GM12878 (cell line): ENCODE measurements around the gene ARID3B. TPM values are rescaled to one million over a fixed set of nuclear protein-coding genes. Genes with fewer than 3 reads are reported as not detected.

Experiments
- ATAC-seq: fragments of 200-7000 bp; cut with Tn5 transposase; 3 replicates; pipeline ENCODE4 v1.9.1; 2020; ENCODE audit warnings: mild to moderate bottlenecking, moderate library complexity
- BruUV-seq: library from RNA; stranded (reverse); fragments of 400-500 nt; replicated peaks from 2 replicates; lab custom pipeline; 2021; lab: Mats Ljungman, UMichigan
- CTCF ChIA-PET: fragments of 300-600 bp; sonication (Branson Sonifier 250); formaldehyde crosslinking; extraction: SDS; loops from one replicate; lab custom pipeline; 2021; ENCODE audit warnings: inconsistent platforms; lab: Yijun Ruan, JAX
- POLR2A ChIA-PET: fragments of 350-600 bp; formaldehyde crosslinking; extraction: SDS; loops from one replicate; lab custom pipeline; 2021; ENCODE audit warnings: inconsistent platforms; lab: Charles Lee
- RAD21 ChIA-PET: fragments of 300-600 bp; sonication (Branson Sonifier 250); formaldehyde crosslinking; loops from one replicate; lab custom pipeline; 2023; ENCODE audit warnings: antibody characterized with exemption; ENCODE audit not compliant: unreplicated experiment; lab: Charles Lee
- SMC1A ChIA-PET: fragments of 300-600 bp; sonication (Branson Sonifier 250); formaldehyde crosslinking; loops from one replicate; lab custom pipeline; 2023; ENCODE audit not compliant: unreplicated experiment, uncharacterized antibody; lab: Charles Lee
- DNase-seq: peaks from one replicate; pipeline ENCODE4 v3.0.0-alpha.2; 2011; ENCODE audit warnings: low read depth, low spot score
- FAIRE-seq: peaks from 3 replicates; lab custom pipeline; 2011; peaks lifted over from hg19 to GRCh38; lab: Jason Lieb, UNC
- H2AFZ ChIP-seq: 2 replicates; pipeline ENCODE4 v1.6.0; 2011; ENCODE audit warnings: low read depth, low read length, control low read depth; ENCODE audit not compliant: control insufficient read depth
- H3K27ac ChIP-seq: 2 replicates; pipeline ENCODE4 v1.5.1; 2011; ENCODE audit warnings: control low read depth; ENCODE audit not compliant: control insufficient read depth, insufficient read depth
- H3K27me3 ChIP-seq, 2 experiments: replicated peaks in 1 of 2; 2 replicates each; pipeline versions ENCODE4 v1.6.0 to v1.6.1; 2011; ENCODE audit warnings: low read length in 1 of 2; ENCODE audit not compliant: control insufficient read depth in 2 of 2, insufficient read depth in 2 of 2
- H3K36me3 ChIP-seq, 2 experiments: 2 replicates each; pipeline ENCODE4 v1.5.1; 2011; ENCODE audit warnings: low read length in 1 of 2; ENCODE audit not compliant: control insufficient read depth in 2 of 2, insufficient read depth in 2 of 2
- H3K4me1 ChIP-seq: 2 replicates; pipeline ENCODE4 v1.6.1; 2011; ENCODE audit warnings: mild to moderate bottlenecking, low read length, moderate library complexity, mixed read lengths; ENCODE audit not compliant: control insufficient read depth, insufficient read depth
- H3K4me2 ChIP-seq: 2 replicates; pipeline ENCODE4 v1.6.0; 2011; ENCODE audit warnings: control low read depth; ENCODE audit not compliant: control insufficient read depth, insufficient read depth
- H3K4me3 ChIP-seq: fragments of 200-600 bp; sonication (generic); 2 replicates; pipeline ENCODE4 v1.5.1; 2016
- H3K79me2 ChIP-seq: 2 replicates; pipeline ENCODE4 v1.6.0; 2011; ENCODE audit warnings: low read length; ENCODE audit not compliant: control insufficient read depth, insufficient read depth
- H3K9ac ChIP-seq: 2 replicates; pipeline ENCODE4 v1.8.0; 2011; ENCODE audit warnings: low read length, control low read depth, mixed read lengths; ENCODE audit not compliant: control insufficient read depth, insufficient read depth
- H3K9me3 ChIP-seq: replicated peaks from 3 replicates; pipeline ENCODE4 v1.5.1; 2011; ENCODE audit warnings: mild to moderate bottlenecking, low read length; ENCODE audit not compliant: control insufficient read depth, insufficient read depth
- H4K20me1 ChIP-seq: 2 replicates; pipeline ENCODE4 v1.6.0; 2011; ENCODE audit not compliant: control insufficient read depth, insufficient read depth
- BCLAF1 ChIP-seq: fragments of 450-650 bp; IDR thresholded peaks from 2 replicates; pipeline ENCODE4 v1.6.1; 2017; ENCODE audit warnings: antibody characterized with exemption, mild to moderate bottlenecking, moderate library complexity
- CUX1 ChIP-seq: IDR thresholded peaks from 2 replicates; pipeline ENCODE4 v1.6.1; 2012; ENCODE audit warnings: improper control_type of control experiment, low read depth, low read length; ENCODE audit not compliant: insufficient replicate concordance
- EGR1 ChIP-seq, 2 experiments: IDR thresholded peaks; 1 replicate in 1 of 2; 2 replicates in 1 of 2; pipeline ENCODE4 v1.6.1; 2011 to 2012; ENCODE audit warnings: low read depth in 2 of 2, low read length in 2 of 2, borderline replicate concordance in 1 of 2, mild to moderate bottlenecking in 1 of 2, moderate library complexity in 1 of 2
- NFXL1 ChIP-seq: fragments of 450-650 bp; IDR thresholded peaks from 2 replicates; pipeline ENCODE4 v1.6.1; 2017; ENCODE audit warnings: antibody characterized with exemption, mild to moderate bottlenecking, borderline replicate concordance
- NR2C2 ChIP-seq: IDR thresholded peaks from 2 replicates; pipeline ENCODE4 v1.6.1; 2011; ENCODE audit warnings: borderline replicate concordance, low read depth; ENCODE audit not compliant: control insufficient read depth, insufficient read length
- RAD51 ChIP-seq: fragments of 450-650 bp; IDR thresholded peaks from 2 replicates; pipeline ENCODE4 v1.6.1; 2016; ENCODE audit warnings: moderate library complexity, mild to moderate bottlenecking, inconsistent platforms
- SKIL ChIP-seq: fragments of 450-650 bp; IDR thresholded peaks from 2 replicates; pipeline ENCODE4 v1.6.1; 2017; ENCODE audit warnings: mild to moderate bottlenecking, low read depth, inconsistent platforms; ENCODE audit not compliant: poor library complexity, severe bottlenecking
- SPI1 ChIP-seq: IDR thresholded peaks from 2 replicates; pipeline ENCODE4 v1.6.1; 2011; ENCODE audit warnings: low read depth, mild to moderate bottlenecking, low read length, moderate library complexity, borderline replicate concordance; ENCODE audit not compliant: insufficient read depth
- ZBED1 ChIP-seq: IDR thresholded peaks from 2 replicates; pipeline ENCODE4 v1.6.1; 2016; ENCODE audit warnings: borderline replicate concordance
- WGBS: methylation state at CpG from one replicate; pipeline ENCODE4 v1.1.6; 2016; ENCODE audit warnings: low lambda C conversion rate; ENCODE audit not compliant: insufficient replicate concordance, insufficient coverage; ENCODE audit errors: missing lambda C conversion rate; 5-methylcytosine and 5-hydroxymethylcytosine counted together
- in situ Hi-C: fragments of 300-500 bp; cut with MboI; formaldehyde crosslinking; loops from 9 replicates; pipeline ENCODE4 v1.14.3; 2018; ENCODE audit warnings: mixed read lengths
- intact Hi-C: fragments of 100-400 bp; cut with micrococcal nuclease; formaldehyde crosslinking; loops from one replicate; pipeline ENCODE4 v1.14.2; 2022; ENCODE audit not compliant: unreplicated experiment
- polyA plus RNA-seq, 11 experiments: library from polyadenylated mRNA; depleted of rRNA in 4 of 11; unstranded in 6 of 11; stranded (reverse) in 5 of 11; fragments of >200 nt; fragmentation: Nextera tagmentation in 4 of 11; fragmentation: Illumina TruSeq in 1 of 11; extraction: Ambion mirVana in 4 of 11; extraction: Trizol in 1 of 11; gene quantifications; 1 replicate in 1 of 11; 2 replicates in 10 of 11; pipeline versions ENCODE4 v1.2.1 to v1.2.3, GENCODE V29; 2011 to 2016; ENCODE audit warnings: inconsistent platforms in 2 of 11, missing spikeins in 2 of 11, low read depth in 1 of 11
- total RNA-seq, 4 experiments: library from RNA; depleted of rRNA in 3 of 4; stranded (reverse); fragments of >200 nt in 3 of 4; fragmentation: Illumina TruSeq in 1 of 4; extraction: Trizol in 1 of 4; gene quantifications; 2 replicates each; pipeline versions ENCODE4 v1.2.1 to v1.2.3, GENCODE V29; 2013 to 2021

The ARID3B gene
- total and polyA plus RNA-seq, 10 of the 15 experiments (the other 5 are each of a cell fraction or from before 2014, with no cell fraction given) = 1.1 to 33.4 (median 24.0) TPM

- FAIRE-seq (no peak), ATAC-seq (no peak), DNase-seq (no peak)
- in situ Hi-C loops (no loop called here), intact Hi-C loops (no loop called here)
- ChIA-PET POLR2A (no interaction called here), CTCF (no interaction called here), SMC1A (interaction anchor here (0.6 kb wide), 1 partner anchor 13 kb away, joined by 3 read pairs; no protein-coding TSS in a partner anchor), RAD21 (no interaction called here)
- H3K4me3 ChIP-seq = no peak overlapping the region
- BruUV-seq = no TSS peak
- peaks cover 2% of the 10 kb centered on the region for H3K79me2 ChIP-seq
- no peaks in the 10 kb centered on the region for H3K4me1 ChIP-seq
- H3K4me2 ChIP-seq = no peak overlapping the region
- H3K27ac ChIP-seq = no peak overlapping the region
- no peaks in the 10 kb centered on the region for H3K9me3 ChIP-seq
- no peaks in the 10 kb centered on the region for H3K27me3 ChIP-seq
- 98% methylated on average over 4 of the region's 4 CpGs for WGBS
- no peak overlapping the region for H3K9ac ChIP-seq
- H3K36me3 ChIP-seq = peaks cover 37 to 55% of the 10 kb centered on the region in 2 experiments
- H4K20me1 ChIP-seq = peaks cover 9% of the 10 kb centered on the region; the same call in 1 of the 2 replicates
- no peak overlapping the region for H2AFZ ChIP-seq
- TF ChIP-seq SKIL = no peak
- no peak for TF ChIP-seq NR2C2
- TF ChIP-seq SPI1 = no peak
- no peak for TF ChIP-seq BCLAF1
- no peak for TF ChIP-seq NFXL1
- no peak for TF ChIP-seq CUX1
- TF ChIP-seq RAD51 = no peak
- TF ChIP-seq EGR1 (IDR thresholded peaks at IDR 0.05; ENCODE audit: borderline replicate concordance in 1 of 2, low read depth in 2 of 2, low read length in 2 of 2) = no peak
- no peak for TF ChIP-seq ZBED1
These were observed 33.0 kb downstream of the ARID3B start for GRCh38 chr15:74573987-74574386.
